Midbrain (tissue), 1 donor: ENCODE data around the gene WAC.

Experiments used
- DNase-seq: peaks from one replicate; lab custom pipeline; 2025; lab: John Stamatoyannopoulos, UW

WAC gene

GRCh38 chr10:28668363-28669226 is 135.7 kb downstream of the WAC start:
- no peak for DNase-seq

- DNase-seq = no peak
Measured at GRCh38 chr10:28669227-28670173, 136.6 kb downstream of the WAC start.
